Muscle layer of colon (tissue), 2 donors: ENCODE results near the gene DPP3.
A peak's percentile ranks its signal among the peaks of the same experiment; 100 is the strongest.

Experiments used
- H3K27ac ChIP-seq: one replicate; pipeline ENCODE4 v1.7.0; 2013; ENCODE audit warnings: low read depth, mild to moderate bottlenecking, low read length, moderate library complexity
- H3K27me3 ChIP-seq, 2 donors: one replicate each; pipeline ENCODE4 v1.7.0; 2013; ENCODE audit warnings: low read length in 2 of 2, mild to moderate bottlenecking in 2 of 2; ENCODE audit not compliant: insufficient read depth in 2 of 2, control insufficient read depth in 1 of 2
- H3K36me3 ChIP-seq: one replicate; pipeline ENCODE4 v1.7.0; 2013; ENCODE audit warnings: mild to moderate bottlenecking, low read length; ENCODE audit not compliant: insufficient read depth
- H3K4me1 ChIP-seq: one replicate; pipeline ENCODE4 v1.7.0; 2013; ENCODE audit warnings: mild to moderate bottlenecking, low read length; ENCODE audit not compliant: insufficient read depth
- H3K4me3 ChIP-seq, 2 donors: one replicate each; pipeline ENCODE4 v1.7.0; 2013; ENCODE audit warnings: low read length in 2 of 2, low read depth in 1 of 2, mild to moderate bottlenecking in 1 of 2, moderate library complexity in 1 of 2
- H3K9ac ChIP-seq: one replicate; pipeline ENCODE4 v1.7.0; 2013; ENCODE audit warnings: low read length
- H3K9me3 ChIP-seq: one replicate; pipeline ENCODE4 v1.7.0; 2013; ENCODE audit warnings: mild to moderate bottlenecking, low read length
- donor health status: abdominal sarcoma.
- donor health status: Adenocarcinoma of cecum.

Gene DPP3

GRCh38 chr11:66492161-66492865, 12.1 kb downstream of the DPP3 start:
- Histone ChIP-seq H3K4me1 (no peaks in the 10 kb centered on the region), H3K36me3 (peaks cover 9% of the 10 kb centered on the region), H3K9me3 (no peaks in the 10 kb centered on the region), H3K9ac (no peak overlapping the region), H3K27me3 (no peaks in the 10 kb centered on the region), H3K27ac (no peak overlapping the region), H3K4me3 (no peak overlapping the region)

- H3K9me3 ChIP-seq, result no peaks in the 10 kb centered on the region
- no peaks in the 10 kb centered on the region for H3K27me3 ChIP-seq
- no peak overlapping the region for H3K4me3 ChIP-seq
- H3K36me3 ChIP-seq, result peaks cover 9% of the 10 kb centered on the region
- H3K9ac ChIP-seq, result no peak overlapping the region
- H3K4me1 ChIP-seq, result no peaks in the 10 kb centered on the region
- no peak overlapping the region for H3K27ac ChIP-seq
Measured at GRCh38 chr11:66493130-66493529, 12.9 kb downstream of the DPP3 start.

- Histone ChIP-seq H3K9me3 (no peaks in the 10 kb centered on the region), H3K36me3 (peaks cover 9% of the 10 kb centered on the region), H3K27ac (no peak overlapping the region), H3K9ac (no peak overlapping the region), H3K4me1 (no peaks in the 10 kb centered on the region), H3K4me3 (no peak overlapping the region), H3K27me3 (no peaks in the 10 kb centered on the region)
Measured at GRCh38 chr11:66494458-66494857, 14.2 kb downstream of the DPP3 start.

- Histone ChIP-seq H3K27me3 (no peaks in the 10 kb centered on the region), H3K4me3 (no peak overlapping the region), H3K27ac (no peak overlapping the region), H3K9me3 (no peaks in the 10 kb centered on the region), H3K36me3 (peaks cover 9% of the 10 kb centered on the region), H3K9ac (no peak overlapping the region), H3K4me1 (no peaks in the 10 kb centered on the region)
Measured at GRCh38 chr11:66494935-66495334, 14.7 kb downstream of the DPP3 start.

GRCh38 chr11:66495401-66495854, 15.2 kb downstream of the DPP3 start:
- Histone ChIP-seq H3K27me3 (no peaks in the 10 kb centered on the region), H3K36me3 (peaks cover 9% of the 10 kb centered on the region), H3K4me3 (no peak overlapping the region), H3K4me1 (no peaks in the 10 kb centered on the region), H3K9ac (no peak overlapping the region), H3K9me3 (no peaks in the 10 kb centered on the region), H3K27ac (no peak overlapping the region)

- Histone ChIP-seq H3K36me3 (peaks cover 9% of the 10 kb centered on the region), H3K4me3 (no peak overlapping the region), H3K9me3 (no peaks in the 10 kb centered on the region)
Measured at GRCh38 chr11:66497206-66497605, 17.0 kb downstream of the DPP3 start.

GRCh38 chr11:66498506-66498905, 18.3 kb downstream of the DPP3 start:
- Histone ChIP-seq H3K9me3 (no peaks in the 10 kb centered on the region), H3K4me3 (no peak overlapping the region), H3K27ac (no peak overlapping the region), H3K27me3 (no peaks in the 10 kb centered on the region), H3K36me3 (no peaks in the 10 kb centered on the region), H3K4me1 (no peaks in the 10 kb centered on the region), H3K9ac (no peak overlapping the region)

More at GRCh38 chr11:66497206-66497605, 17.0 kb downstream of the DPP3 start:
- H3K27me3 ChIP-seq, result no peaks in the 10 kb centered on the region
- H3K27ac ChIP-seq, result no peak overlapping the region
- no peaks in the 10 kb centered on the region for H3K4me1 ChIP-seq
- no peak overlapping the region for H3K9ac ChIP-seq

GRCh38 chr11:66505276-66505816, 25.1 kb downstream of the DPP3 start:
- H3K27ac ChIP-seq, result no peak overlapping the region
- peaks cover 4% of the 10 kb centered on the region for H3K4me1 ChIP-seq

GRCh38 chr11:66509131-66509561, 28.9 kb downstream of the DPP3 start:
- Histone ChIP-seq H3K9me3 (no peaks in the 10 kb centered on the region), H3K27ac (no peak overlapping the region), H3K36me3 (peaks cover 8% of the 10 kb centered on the region), H3K9ac (no peak overlapping the region), H3K27me3 (no peaks in the 10 kb centered on the region), H3K4me3 (no peak overlapping the region), H3K4me1 (peaks cover 13% of the 10 kb centered on the region)

More at GRCh38 chr11:66505276-66505816, 25.1 kb downstream of the DPP3 start:
- Histone ChIP-seq H3K36me3 (no peaks in the 10 kb centered on the region), H3K4me3 (no peak overlapping the region), H3K9me3 (no peaks in the 10 kb centered on the region), H3K9ac (no peak overlapping the region), H3K27me3 (no peaks in the 10 kb centered on the region)

- H3K27me3 ChIP-seq, result no peaks in the 10 kb centered on the region
- H3K9ac ChIP-seq, result peak within 1 kb of the TSS; percentile 76
- peaks cover 8% of the 10 kb centered on the region for H3K36me3 ChIP-seq
- no peaks in the 10 kb centered on the region for H3K9me3 ChIP-seq
- H3K27ac ChIP-seq, result peak within 1 kb of the TSS; percentile 70
- H3K4me3 ChIP-seq, result peak within 1 kb of the TSS; percentile 47 to 96
- H3K4me1 ChIP-seq, result peaks cover 13% of the 10 kb centered on the region
Measured at GRCh38 chr11:66510271-66510989, 30.2 kb downstream of the DPP3 start, which contains the start of gene BBS1. Gene BBS1 (plus strand): TSS chr11:66510635. CDS start chr11:66510660, 25 bp downstream.

GRCh38 chr11:66510990-66511339, 30.7 kb downstream of the DPP3 start:
- H3K36me3 ChIP-seq, result peaks cover 8% of the 10 kb centered on the region
- peak overlapping the region; percentile 70 for H3K27ac ChIP-seq
- peak overlapping the region; percentile 47 to 96 for H3K4me3 ChIP-seq
- H3K27me3 ChIP-seq, result no peaks in the 10 kb centered on the region
- peak overlapping the region; percentile 76 for H3K9ac ChIP-seq
- peaks cover 13% of the 10 kb centered on the region for H3K4me1 ChIP-seq
- H3K9me3 ChIP-seq, result no peaks in the 10 kb centered on the region
